ENCODE results near the gene CDHR2.

GRCh38 chr5:176575066-176575465 lies 25.9 kb downstream of the CDHR2 start:
- TF ChIP-seq CTCF (IDR thresholded peaks at IDR 0.05; ENCODE audit: low read length) (no peak), EZH2 (optimal IDR thresholded peaks at IDR 0.05; ENCODE audit: low read depth, low read length) (no peak), EZH2phosphoT487 (IDR thresholded peaks at IDR 0.05; ENCODE audit: low read length) (no peak)

Data from MM.1S (cell line).